ENCODE results near the gene NDUFA3. TPM values are rescaled to one million over a fixed set of nuclear protein-coding genes. Genes with fewer than 3 reads are reported as not detected.

The NDUFA3 gene
- total RNA-seq, 6 experiments from 2014 or later: 114 to 173 (median 144) TPM

- Mint-ChIP-seq H3K4me1 (ENCODE audit: low read depth) (peaks cover 9% of the 10 kb centered on the region), H3K27me3 (ENCODE audit: insufficient read depth) (peaks cover 2% of the 10 kb centered on the region), H3K36me3 (ENCODE audit: low read depth) (peaks cover 35% of the 10 kb centered on the region), H3K4me3 (no peak overlapping the region), H3K9me3 (no peaks in the 10 kb centered on the region), H3K27ac (no peak overlapping the region)
- no peak for DNase-seq
- TF ChIP-seq CTCF (IDR thresholded peaks at IDR 0.05): no peak
Observed at GRCh38 chr19:54109651-54110050, 7.0 kb downstream of the NDUFA3 start.

- peaks cover 35% of the 10 kb centered on the region for H3K36me3 Mint-ChIP-seq (ENCODE audit: low read depth)
Observed at GRCh38 chr19:54114340-54115108, 11.9 kb downstream of the NDUFA3 start.

GRCh38 chr19:54115109-54116063 is 12.7 kb downstream of the NDUFA3 start, which contains the start of the genes PRPF31 and TFPT:
Gene PRPF31, plus strand, starts transcription at chr19:54115754. Its CDS starts 2,525 bp downstream, at chr19:54118279.
Gene TFPT, minus strand, starts transcription at chr19:54115657. Its CDS starts 388 bp downstream, at chr19:54115269.
- H3K4me3 Mint-ChIP-seq: peak within 1 kb of the TSS; percentile 97
- TF ChIP-seq CTCF (IDR thresholded peaks at IDR 0.05): no peak
- peaks cover 33% of the 10 kb centered on the region for H3K36me3 Mint-ChIP-seq (ENCODE audit: low read depth)
- DNase-seq: peak; percentile 96
- peaks cover 32% of the 10 kb centered on the region for H3K4me1 Mint-ChIP-seq (ENCODE audit: low read depth)
- H3K27ac Mint-ChIP-seq: peak within 1 kb of the TSS; percentile 97
- H3K9me3 Mint-ChIP-seq: no peaks in the 10 kb centered on the region; the same call in 1 of the 2 replicates
- H3K27me3 Mint-ChIP-seq (ENCODE audit: insufficient read depth): peaks cover 8% of the 10 kb centered on the region

More at GRCh38 chr19:54114340-54115108, 11.9 kb downstream of the NDUFA3 start:
- DNase-seq: no peak
- H3K9me3 Mint-ChIP-seq: no peaks in the 10 kb centered on the region; the same call in 1 of the 2 replicates
- peak overlapping the region; percentile 97 for H3K27ac Mint-ChIP-seq
- H3K27me3 Mint-ChIP-seq (ENCODE audit: insufficient read depth): peaks cover 8% of the 10 kb centered on the region
- peaks cover 32% of the 10 kb centered on the region for H3K4me1 Mint-ChIP-seq (ENCODE audit: low read depth)
- no peak for TF ChIP-seq CTCF (IDR thresholded peaks at IDR 0.05)
- H3K4me3 Mint-ChIP-seq: peak overlapping the region; percentile 97

- Mint-ChIP-seq H3K27me3 (ENCODE audit: insufficient read depth) (peaks cover 2% of the 10 kb centered on the region; the same call in 1 of the 2 replicates), H3K9me3 (no peaks in the 10 kb centered on the region), H3K27ac (no peak overlapping the region), H3K36me3 (ENCODE audit: low read depth) (peaks cover 8% of the 10 kb centered on the region; the same call in 1 of the 2 replicates), H3K4me3 (no peak overlapping the region), H3K4me1 (ENCODE audit: low read depth) (peaks cover 10% of the 10 kb centered on the region)
- no peak for DNase-seq
- TF ChIP-seq CTCF (IDR thresholded peaks at IDR 0.05): no peak
Observed at GRCh38 chr19:54121259-54121658, 18.6 kb downstream of the NDUFA3 start.

- H3K4me3 Mint-ChIP-seq: no peak overlapping the region
- no peak for TF ChIP-seq CTCF (IDR thresholded peaks at IDR 0.05)
- H3K9me3 Mint-ChIP-seq: no peaks in the 10 kb centered on the region
- H3K36me3 Mint-ChIP-seq (ENCODE audit: low read depth): peaks cover 12% of the 10 kb centered on the region
- H3K27me3 Mint-ChIP-seq (ENCODE audit: insufficient read depth): peaks cover 2% of the 10 kb centered on the region; the same call in 1 of the 2 replicates
- H3K4me1 Mint-ChIP-seq (ENCODE audit: low read depth): no peaks in the 10 kb centered on the region
- no peak for DNase-seq
- H3K27ac Mint-ChIP-seq: no peak overlapping the region
Observed at GRCh38 chr19:54123682-54124081, 21.0 kb downstream of the NDUFA3 start.

All from HFFc6 (cell line).